ENCODE data around the gene STAM. TPM values are rescaled to one million over a fixed set of nuclear protein-coding genes. Genes with fewer than 3 reads are reported as not detected.

The STAM gene
- total and polyA plus RNA-seq, 10 of the 15 experiments (the other 5 are each of a cell fraction or from before 2014, with no cell fraction given), result 8.8 to 15.9 (median 14.4) TPM

- TF ChIP-seq REST (IDR thresholded peaks at IDR 0.05; ENCODE audit: low read depth, low read length) (no peak), TARDBP (IDR thresholded peaks at IDR 0.05; ENCODE audit: borderline replicate concordance) (no peak), SKIL (IDR thresholded peaks at IDR 0.05; ENCODE audit: low read depth, poor library complexity, severe bottlenecking) (no peak), RAD51 (IDR thresholded peaks at IDR 0.05) (no peak), SPI1 (IDR thresholded peaks at IDR 0.05; ENCODE audit: borderline replicate concordance, insufficient read depth, low read depth, low read length) (no peak)
Observed at GRCh38 chr10:17651896-17652295, 7.9 kb downstream of the STAM start (continued).

GRCh38 chr10:17652585-17652984 is 8.6 kb downstream of the STAM start:
- Histone ChIP-seq H4K20me1 (ENCODE audit: control insufficient read depth, insufficient read depth) (no peaks in the 10 kb centered on the region), H3K4me1 (ENCODE audit: control insufficient read depth, insufficient read depth, low read length) (peaks cover 11% of the 10 kb centered on the region; the same call in 1 of the 2 replicates), H3K4me3 (no peak overlapping the region), H3K36me3 (ENCODE audit: control insufficient read depth in 2 of 2, insufficient read depth in 2 of 2, low read length in 1 of 2) (peaks cover 0 to 4% of the 10 kb centered on the region in 2 experiments; a peak in 1 of 4 replicates), H3K9me3 (replicated peaks; ENCODE audit: control insufficient read depth, insufficient read depth, low read length) (peaks cover 19% of the 10 kb centered on the region), H3K4me2 (ENCODE audit: control insufficient read depth, insufficient read depth) (no peak overlapping the region), H3K27ac (ENCODE audit: control insufficient read depth, insufficient read depth) (no peak overlapping the region), H2AFZ (ENCODE audit: control insufficient read depth, low read depth, low read length) (no peak overlapping the region), H3K79me2 (ENCODE audit: control insufficient read depth, insufficient read depth, low read length) (peaks cover 68% of the 10 kb centered on the region), H3K27me3 (replicated peaks in 1 of 2; ENCODE audit: control insufficient read depth in 2 of 2, insufficient read depth in 2 of 2, low read length in 1 of 2) (no peaks in the 10 kb centered on the region), H3K9ac (ENCODE audit: control insufficient read depth, insufficient read depth, low read length) (no peak overlapping the region)
- SMC1A ChIA-PET (ENCODE audit: uncharacterized antibody, unreplicated experiment), result interaction anchor here (1.0 to 8.0 kb wide), 6 partner anchors 7 to 54 kb away, joined by 3 to 63 read pairs (median 7); partner anchors contain the start of gene STAM
- BruUV-seq (replicated peaks), result no TSS peak
- POLR2A ChIA-PET, result interaction anchor here (0.9 to 2.1 kb wide), 2 partner anchors 9 to 15 kb away, joined by 3 to 9 read pairs; partner anchors contain the start of gene STAM
- RAD21 ChIA-PET (ENCODE audit: unreplicated experiment), result interaction anchor here (1.4 kb wide), 1 partner anchor 8 kb away, joined by 5 read pairs; the partner anchor contains the start of gene STAM
- intact Hi-C loops (cut with micrococcal nuclease; ENCODE audit: unreplicated experiment) (no loop called here), in situ Hi-C loops (cut with MboI) (loop anchor here (10.0 kb wide), 1 partner anchor 1002 kb away; the partner anchor contains the start of genes ARL5B and NSUN6)
- ATAC-seq, result peak; percentile 15
- DNase-seq (ENCODE audit: low read depth, low spot score), result no peak
- FAIRE-seq, result no peak
- TF ChIP-seq JUNB (IDR thresholded peaks at IDR 0.05) (0 out of 2 replicates have a peak, but pooled peaks have one; percentile 16), BMI1 (IDR thresholded peaks at IDR 0.05; ENCODE audit: borderline replicate concordance) (no peak), HSF1 (IDR thresholded peaks at IDR 0.05; ENCODE audit: low read depth, low read length) (no peak), PKNOX1 (IDR thresholded peaks at IDR 0.05) (peak; percentile 45; the same call in 1 of the 2 replicates)
- CTCF ChIA-PET, result no interaction called here
